ENCODE results near the gene AP4M1. TPM values are rescaled to one million over a fixed set of nuclear protein-coding genes. Genes with fewer than 3 reads are reported as not detected.
A peak's percentile ranks its signal among the peaks of the same experiment; 100 is the strongest.

AP4M1 gene
- total and polyA plus RNA-seq, 9 of the 15 experiments (the other 6 are each of a cell fraction or from before 2014, with no cell fraction given): 1.3 to 30.9 (median 14.1) TPM

- TF ChIP-seq E2F6 (IDR thresholded peaks at IDR 0.05; ENCODE audit: borderline replicate concordance in 1 of 2, extremely low read depth in 1 of 2, insufficient read depth in 1 of 2, insufficient read length in 1 of 2, low read depth in 1 of 2, low read length in 1 of 2, poor library complexity in 1 of 2, severe bottlenecking in 1 of 2): peak in 1 of 2 experiments; percentile 17
- TF ChIP-seq SMAD2 (IDR thresholded peaks at IDR 0.05; ENCODE audit: low read depth, low read length): no peak
- 0 out of 2 replicates have a peak, but pooled peaks have one; percentile 2 for TF ChIP-seq MBD2 (IDR thresholded peaks at IDR 0.05; ENCODE audit: borderline replicate concordance, low read depth)
- TF ChIP-seq ZNF384 (IDR thresholded peaks at IDR 0.05; ENCODE audit: low read depth, low read length): peak; percentile 70
- TF ChIP-seq HNRNPUL1 (IDR thresholded peaks at IDR 0.05; ENCODE audit: low read length): no peak
- TF ChIP-seq FOXK2 (conservative IDR thresholded peaks at IDR 0.05 in 1 of 2, IDR thresholded peaks at IDR 0.05 in 1 of 2; ENCODE audit: low read depth in 2 of 2): peak; percentile 52 to 62; a peak in 3 of 4 replicates
- no peak for TF ChIP-seq FOXK1 (CRISPR knock-in tag; IDR thresholded peaks at IDR 0.05; ENCODE audit: borderline replicate concordance)
- TF ChIP-seq EGR1 (conservative IDR thresholded peaks at IDR 0.05): no peak
- no peak for TF ChIP-seq BRD9 (IDR thresholded peaks at IDR 0.05; ENCODE audit: low read depth, partially characterized antibody)
- TF ChIP-seq ELF1 (tag; IDR thresholded peaks at IDR 0.05): no peak
- TF ChIP-seq TCF15 (CRISPR knock-in tag; IDR thresholded peaks at IDR 0.05): no peak
- peak; percentile 76 for TF ChIP-seq HDGF (IDR thresholded peaks at IDR 0.05)
- TF ChIP-seq RNF2 (IDR thresholded peaks at IDR 0.05): no peak
- TF ChIP-seq ATF4 (CRISPR knock-in tag; IDR thresholded peaks at IDR 0.05): no peak
- peak; percentile 88 for TF ChIP-seq HCFC1 (IDR thresholded peaks at IDR 0.05; ENCODE audit: low read depth, low read length)
- TF ChIP-seq MEF2D (tag; conservative IDR thresholded peaks at IDR 0.05; ENCODE audit: low read depth): no peak
These were observed 18.7 kb downstream of the AP4M1 start (continued) for GRCh38 chr7:100119970-100120732.

Measured in K562 (cell line).